ENCODE results near the gene NFKBIZ.

NFKBIZ gene

GRCh38 chr3:101848754-101849713 lies at the start of gene NFKBIZ:
Gene NFKBIZ, plus strand, starts transcription at chr3:101849514. Its CDS starts 115 bp downstream, at chr3:101849629.
- DNase-seq (ENCODE audit: low spot score): peak; percentile 93

GRCh38 chr3:101801174-101801573 lies 48.1 kb upstream of the NFKBIZ start:
- no peak for DNase-seq (ENCODE audit: low spot score)

- no peak for DNase-seq (ENCODE audit: low spot score)
Observed at GRCh38 chr3:101802179-101802578, 47.1 kb upstream of the NFKBIZ start.

- peak; percentile 58 for DNase-seq (ENCODE audit: low spot score)
Observed at GRCh38 chr3:101803173-101803782, 46.0 kb upstream of the NFKBIZ start.

- no peak for DNase-seq (ENCODE audit: low spot score)
Observed at GRCh38 chr3:101803939-101804338, 45.4 kb upstream of the NFKBIZ start.

- no peak for DNase-seq (ENCODE audit: low spot score)
Observed at GRCh38 chr3:101806491-101806890, 42.8 kb upstream of the NFKBIZ start.

- no peak for DNase-seq (ENCODE audit: low spot score)
Observed at GRCh38 chr3:101807888-101808287, 41.4 kb upstream of the NFKBIZ start.

GRCh38 chr3:101809178-101810021 lies 39.9 kb upstream of the NFKBIZ start:
- peak; percentile 49 for DNase-seq (ENCODE audit: low spot score)

- no peak for DNase-seq (ENCODE audit: low spot score)
Observed at GRCh38 chr3:101810022-101810418, 39.3 kb upstream of the NFKBIZ start.

GRCh38 chr3:101811875-101812274 lies 37.4 kb upstream of the NFKBIZ start:
- DNase-seq (ENCODE audit: low spot score): no peak

GRCh38 chr3:101812895-101813294 lies 36.4 kb upstream of the NFKBIZ start:
- DNase-seq (ENCODE audit: low spot score): no peak

- DNase-seq (ENCODE audit: low spot score): no peak
Observed at GRCh38 chr3:101813817-101814440, 35.4 kb upstream of the NFKBIZ start.

GRCh38 chr3:101814835-101815234 lies 34.5 kb upstream of the NFKBIZ start:
- DNase-seq (ENCODE audit: low spot score): no peak

GRCh38 chr3:101816215-101817149 lies 32.8 kb upstream of the NFKBIZ start:
- no peak for DNase-seq (ENCODE audit: low spot score)

- no peak for DNase-seq (ENCODE audit: low spot score)
Observed at GRCh38 chr3:101817992-101818391, 31.3 kb upstream of the NFKBIZ start.

- DNase-seq (ENCODE audit: low spot score): no peak
Observed at GRCh38 chr3:101819649-101820206, 29.6 kb upstream of the NFKBIZ start.

GRCh38 chr3:101821503-101821902 lies 27.8 kb upstream of the NFKBIZ start:
- no peak for DNase-seq (ENCODE audit: low spot score)

- DNase-seq (ENCODE audit: low spot score): no peak
Observed at GRCh38 chr3:101823525-101823924, 25.8 kb upstream of the NFKBIZ start.

- DNase-seq (ENCODE audit: low spot score): no peak
Observed at GRCh38 chr3:101824702-101825101, 24.6 kb upstream of the NFKBIZ start.

GRCh38 chr3:101825904-101826445 lies 23.3 kb upstream of the NFKBIZ start:
- no peak for DNase-seq (ENCODE audit: low spot score)
